GM15510 (cell line): ENCODE results near the gene FLNC.

Source experiments
- POLR2A ChIP-seq: IDR thresholded peaks from 3 replicates; pipeline ENCODE4 v1.6.1; 2011; ENCODE audit warnings: borderline replicate concordance; ENCODE audit not compliant: insufficient read length; ENCODE audit errors: extremely low read depth

FLNC gene

GRCh38 chr7:128859232-128860157 is 29.3 kb downstream of the FLNC start:
- TF ChIP-seq POLR2A, result no peak

DNA sequence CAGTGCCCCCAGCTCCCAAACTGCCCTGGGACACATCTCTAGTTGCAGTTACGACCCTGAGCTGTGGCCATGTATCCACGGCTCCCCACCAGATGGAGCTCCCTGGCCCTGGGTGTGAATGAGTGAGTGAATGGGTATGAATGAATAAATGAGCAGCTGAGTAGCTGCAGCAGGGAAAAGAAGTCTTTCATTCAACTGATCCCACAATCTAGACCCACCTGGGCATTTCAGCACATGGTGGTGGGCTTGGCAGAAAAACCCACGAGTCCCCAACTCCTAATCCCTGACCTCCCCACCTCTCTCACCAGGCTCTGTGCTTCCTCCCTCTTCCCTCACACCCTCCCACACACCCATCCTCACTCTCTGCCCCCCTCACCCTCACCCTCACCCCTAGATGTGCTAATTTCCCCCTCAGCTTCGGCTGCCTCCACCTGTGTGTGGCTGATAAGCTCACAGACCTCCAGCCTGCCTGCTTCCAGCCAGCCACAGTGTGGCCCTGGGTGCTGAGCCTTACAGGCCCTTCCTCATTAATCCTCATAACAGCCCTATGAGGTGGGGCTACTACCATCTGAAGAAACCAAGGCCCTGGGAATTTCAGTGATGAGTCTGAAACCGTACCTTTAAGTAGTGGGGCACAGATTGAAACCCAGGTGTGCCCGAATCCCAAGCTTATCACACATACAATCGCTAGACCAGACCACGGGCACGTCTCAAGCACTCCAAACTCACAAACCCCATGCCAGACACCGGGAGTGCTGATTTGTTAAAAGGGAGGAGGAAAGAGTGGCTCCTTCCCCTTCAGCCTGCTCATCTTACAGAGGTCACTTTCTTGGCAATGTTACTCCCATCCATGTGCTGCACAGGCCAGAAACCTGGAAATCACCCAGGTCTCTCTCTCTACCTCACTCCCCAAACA is 30.2 kb downstream of the FLNC start:
- TF ChIP-seq POLR2A, result no peak

- TF ChIP-seq POLR2A, result no peak
These were observed 31.9 kb downstream of the FLNC start for GRCh38 chr7:128861957-128862570.

- TF ChIP-seq POLR2A, result peak; percentile 77
These were observed 32.6 kb downstream of the FLNC start, which contains the start of gene ATP6V1F for GRCh38 chr7:128862571-128863432. TSS of gene ATP6V1F (plus strand) at chr7:128862856. CDS start at chr7:128862905, 49 bp downstream.

DNA sequence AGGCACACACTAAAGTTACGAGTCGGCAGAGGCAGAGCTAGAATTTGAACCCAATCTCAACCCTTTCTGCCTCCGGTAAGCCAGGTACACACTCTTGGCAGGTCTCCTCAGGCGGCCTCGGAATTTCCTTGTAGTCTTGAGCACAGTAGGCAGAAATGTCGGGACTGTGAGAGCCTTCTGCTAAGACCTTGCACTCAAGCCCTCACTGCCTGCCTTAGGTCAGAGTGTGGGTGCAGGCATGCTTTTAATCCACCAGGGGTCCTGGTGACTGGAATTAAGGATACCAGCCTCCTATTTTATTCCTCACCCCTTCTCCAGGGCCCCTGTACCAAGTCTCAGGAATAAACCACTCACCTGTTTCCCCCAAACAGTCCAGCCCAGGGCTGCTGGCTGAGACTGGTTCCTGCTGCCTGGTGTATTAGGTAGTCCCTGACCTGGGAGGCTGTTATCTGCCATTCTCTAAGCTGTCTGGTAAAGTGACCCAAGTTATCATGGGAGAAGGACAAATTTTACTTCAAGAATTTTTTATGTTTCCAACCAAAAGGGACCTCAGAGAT is 33.3 kb downstream of the FLNC start:
- no peak for TF ChIP-seq POLR2A

DNA sequence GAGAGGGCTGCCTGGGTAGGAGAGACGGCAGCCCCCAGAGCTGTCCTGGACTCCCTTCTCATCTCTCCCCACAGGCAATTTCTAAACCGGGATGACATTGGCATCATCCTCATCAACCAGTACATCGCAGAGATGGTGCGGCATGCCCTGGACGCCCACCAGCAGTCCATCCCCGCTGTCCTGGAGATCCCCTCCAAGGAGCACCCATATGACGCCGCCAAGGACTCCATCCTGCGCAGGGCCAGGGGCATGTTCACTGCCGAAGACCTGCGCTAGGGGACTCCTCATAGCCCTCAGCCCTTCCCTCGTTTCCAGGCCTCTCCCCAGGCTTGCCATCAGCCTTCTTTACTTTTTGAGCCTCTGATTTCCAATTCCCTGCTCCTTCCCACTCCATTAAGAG is 35.1 kb downstream of the FLNC start:
- no peak for TF ChIP-seq POLR2A

- TF ChIP-seq POLR2A, result no peak
These were observed 36.0 kb downstream of the FLNC start for GRCh38 chr7:128865996-128866877.

- no peak for TF ChIP-seq POLR2A
These were observed 37.0 kb downstream of the FLNC start for GRCh38 chr7:128867241-128867640.

GRCh38 chr7:128867842-128868623 is 37.8 kb downstream of the FLNC start:
- TF ChIP-seq POLR2A, result no peak

DNA sequence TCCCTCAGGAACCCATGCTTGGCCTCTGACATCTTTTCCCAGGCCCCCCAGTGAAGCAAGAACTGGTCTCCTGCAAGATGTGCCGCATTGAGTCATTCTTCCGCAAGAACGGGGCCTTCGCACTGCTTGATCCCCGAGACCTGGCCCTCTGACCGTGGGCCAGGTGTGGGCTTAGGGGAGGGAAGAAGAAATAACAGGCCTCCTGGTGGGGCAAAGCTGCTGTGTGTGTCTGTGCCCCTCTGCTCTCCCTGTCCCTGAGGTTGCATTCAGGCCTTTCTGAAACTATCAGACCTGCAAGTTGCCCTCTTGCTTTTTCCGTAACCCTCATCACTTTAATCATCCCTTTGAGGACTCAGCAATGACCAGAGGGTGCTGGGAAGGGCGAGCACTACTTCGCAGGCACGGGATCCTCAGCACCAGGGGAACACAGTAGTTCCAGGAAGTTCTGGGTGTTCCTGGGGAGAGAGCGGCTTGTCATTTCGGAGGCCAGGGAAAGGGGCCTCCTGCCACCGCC is 38.5 kb downstream of the FLNC start:
- no peak for TF ChIP-seq POLR2A

DNA sequence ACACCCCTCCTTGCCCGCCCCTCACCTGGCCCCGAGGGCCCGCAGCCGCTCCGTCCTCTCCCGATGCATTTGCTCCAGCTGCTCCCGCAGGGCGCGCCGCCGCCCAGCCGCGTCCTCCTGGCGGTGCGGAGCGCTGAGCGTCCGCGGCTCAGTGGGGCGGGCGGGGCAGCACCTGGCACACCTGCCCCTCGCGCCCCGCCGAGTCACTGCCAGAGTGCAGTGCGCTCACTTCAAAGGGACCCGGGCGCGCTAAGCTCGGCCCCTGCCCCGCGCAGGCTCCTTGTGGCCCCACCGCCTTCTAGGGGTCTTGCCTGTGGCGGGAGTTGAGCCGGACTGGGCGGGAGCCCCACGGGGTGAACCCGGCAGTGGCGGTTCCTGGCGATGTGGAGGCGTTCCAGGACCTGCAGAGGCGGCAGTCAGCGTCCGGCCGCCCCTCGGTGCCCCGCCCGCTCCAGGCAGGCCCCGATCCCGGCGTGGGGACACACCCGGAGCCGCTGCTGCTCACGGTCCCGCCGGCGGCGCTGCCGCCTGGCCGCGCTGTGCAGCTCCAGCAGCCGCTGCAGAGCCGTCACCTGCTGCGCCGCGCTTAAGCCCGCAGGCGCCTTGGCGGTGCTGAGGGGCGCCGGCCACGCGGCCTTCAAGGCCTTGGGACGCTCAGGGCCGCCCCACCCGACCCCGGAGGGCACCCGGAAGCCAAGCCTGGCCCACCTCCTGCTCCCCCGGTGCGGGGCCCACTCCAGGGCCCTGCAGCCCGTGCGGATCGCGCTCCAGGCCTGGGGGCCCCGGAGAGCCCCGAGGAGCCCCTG is 39.1 kb downstream of the FLNC start:
- no peak for TF ChIP-seq POLR2A
